A549 (cell line): ENCODE results near the gene MAP7D1.

Source experiments
- CTCF ChIP-seq: fragments of >200 bp; sonication (Bioruptor Twin); formaldehyde crosslinking; IDR thresholded peaks from 3 replicates; pipeline ENCODE4 v1.5.1; 2016
- NPAS2 ChIP-seq: fragments of 250-450 bp; sonication (Bioruptor Pico); IDR thresholded peaks from 2 replicates; pipeline ENCODE4 v1.8.0; 2022; ENCODE audit warnings: mild to moderate bottlenecking, moderate library complexity, borderline replicate concordance
- POLR2AphosphoS2 ChIP-seq: conservative IDR thresholded peaks from 2 replicates; pipeline ENCODE4 v1.6.1; 2012; ENCODE audit warnings: low read length, improper control_type of control experiment, inconsistent platforms

DNA sequence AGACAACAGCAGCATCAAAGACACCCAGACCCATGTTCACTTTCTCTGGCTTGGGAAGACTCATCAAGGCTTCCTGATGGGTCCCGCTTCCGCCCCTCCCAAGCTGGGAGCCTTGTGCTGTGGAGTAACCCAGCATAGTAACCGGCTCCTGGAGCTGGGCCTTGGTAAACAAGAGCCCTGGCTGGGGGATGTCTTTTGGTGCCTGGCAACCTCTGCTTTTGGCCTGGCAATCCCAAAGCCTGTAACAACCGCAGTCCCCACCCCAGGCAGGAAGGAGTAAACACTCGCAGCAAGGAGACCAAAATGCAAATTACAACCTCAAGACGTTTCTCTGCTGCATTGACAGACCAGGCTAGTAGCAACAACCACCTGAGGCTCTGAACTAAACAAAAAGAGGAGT lies 51.4 kb downstream of the MAP7D1 start:
- no peak for TF ChIP-seq NPAS2 (CRISPR knock-in tag)
- no peak for TF ChIP-seq POLR2AphosphoS2
- no peak for TF ChIP-seq CTCF
